GM21576 (cell line): Measurements from ENCODE around the gene FN1.
"Not testable (repeated sequence)": the region's sequence is repeated elsewhere in the genome, so short reads cannot be mapped to it uniquely, and the experiment has no call there.

Source experiments
- ATAC-seq: cut with Tn5 transposase; IDR thresholded peaks from one replicate; pipeline ENCODE4 v1.9.1; 2021; ENCODE audit warnings: mild to moderate bottlenecking, moderate library complexity; ENCODE audit not compliant: unreplicated experiment

Gene FN1

GRCh38 chr2:215369181-215369760 is 66.6 kb downstream of the FN1 start:
- no peak for ATAC-seq

DNA sequence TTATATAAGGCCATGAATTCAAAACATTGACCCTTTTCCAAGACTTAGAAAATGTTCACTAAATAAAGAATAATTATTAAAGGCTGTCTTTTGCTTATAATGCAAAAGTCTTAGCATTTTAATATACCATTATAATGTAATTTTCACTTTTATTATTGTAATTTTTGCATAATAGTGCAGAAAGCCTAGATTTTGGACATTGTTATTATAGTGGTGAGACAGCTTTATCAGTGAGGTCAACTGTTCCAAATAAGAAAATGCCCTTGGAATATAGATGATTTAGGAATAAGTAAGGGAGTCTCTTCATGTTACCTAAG is 67.4 kb downstream of the FN1 start:
- no peak for ATAC-seq

GRCh38 chr2:215367662-215368492 is 68.0 kb downstream of the FN1 start:
- ATAC-seq = no peak

DNA sequence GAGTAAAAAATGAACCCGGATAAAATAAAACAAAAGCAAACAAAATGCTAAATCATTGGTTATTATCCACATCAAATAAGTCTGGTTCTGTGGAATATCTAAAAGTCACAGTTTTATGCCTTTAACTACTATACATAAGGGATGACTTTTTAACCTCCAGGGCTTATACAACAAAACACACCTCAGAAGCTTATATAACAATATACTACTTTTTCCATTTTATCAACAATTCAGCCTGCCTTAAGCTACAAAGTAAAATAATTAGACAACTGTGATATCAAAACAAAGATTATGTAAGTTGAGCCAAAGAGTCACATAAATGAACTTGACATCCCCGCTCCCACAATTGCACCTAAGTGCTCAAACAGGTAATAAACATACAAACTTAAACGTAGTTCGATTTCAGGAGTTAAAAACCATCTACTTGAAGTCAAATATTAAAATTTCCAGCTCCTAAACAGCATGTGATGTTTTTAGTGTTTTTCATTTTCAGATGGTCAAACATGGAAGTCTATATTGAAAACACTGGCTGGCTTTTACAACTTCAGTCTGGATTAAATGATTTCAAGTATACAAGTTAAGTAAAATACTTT is 69.3 kb downstream of the FN1 start:
- no peak for ATAC-seq

DNA sequence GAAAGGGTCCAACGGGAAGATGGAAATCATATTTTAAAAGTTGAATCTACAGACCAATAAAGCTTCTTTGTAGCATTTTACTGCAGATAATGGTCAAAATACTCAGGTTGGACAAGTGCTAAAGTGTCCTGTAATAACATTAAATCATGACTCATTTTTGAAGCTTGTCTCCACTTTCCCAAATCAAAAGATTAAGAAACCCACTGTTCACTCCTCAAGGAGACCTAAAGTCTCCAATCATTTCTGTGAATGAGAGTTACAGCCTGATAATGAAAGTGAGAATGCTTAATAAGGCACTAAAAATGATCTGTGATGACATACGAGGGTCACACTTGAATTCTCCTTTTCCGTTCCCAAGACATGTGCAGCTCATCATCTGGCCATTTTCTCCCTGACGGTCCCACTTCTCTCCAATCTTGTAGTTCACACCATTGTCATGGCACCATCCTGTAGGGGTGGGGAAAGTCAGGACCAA is 70.6 kb downstream of the FN1 start:
- peak; percentile 46 for ATAC-seq

GRCh38 chr2:215364157-215365155 is 71.4 kb downstream of the FN1 start:
- no peak for ATAC-seq

DNA sequence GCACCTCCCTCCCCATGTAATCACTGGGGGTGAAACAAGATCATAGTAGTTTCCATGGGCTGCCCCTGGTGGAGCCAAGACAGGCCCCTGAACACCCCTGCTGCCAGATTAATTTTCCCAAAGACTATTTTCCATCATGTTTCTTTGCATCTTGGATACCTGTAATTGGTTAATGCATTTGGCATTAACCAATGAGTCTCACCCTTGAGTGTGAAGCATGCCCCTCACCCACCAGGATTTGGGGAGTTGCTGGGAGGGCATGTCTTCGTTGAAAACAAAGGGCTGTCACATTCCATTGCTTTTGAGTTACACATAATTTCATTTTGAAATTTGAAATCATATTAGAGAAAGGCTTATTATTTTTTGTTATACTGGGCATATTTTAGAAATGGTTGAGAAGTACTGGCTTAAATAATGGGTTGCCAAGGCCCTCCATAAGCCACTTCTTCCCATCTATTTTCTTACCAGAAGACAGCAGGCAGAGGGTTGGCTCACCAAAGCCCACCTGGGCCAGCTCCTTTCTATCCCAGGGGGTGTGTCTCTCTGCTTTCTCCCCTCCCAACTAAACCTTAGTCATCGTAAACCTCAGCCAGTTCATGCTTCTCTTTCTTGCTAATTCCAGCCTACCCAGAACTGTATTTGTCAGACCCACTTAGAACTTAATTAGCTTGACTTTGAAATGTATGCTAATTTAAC is 72.3 kb downstream of the FN1 start:
- no peak for ATAC-seq

DNA sequence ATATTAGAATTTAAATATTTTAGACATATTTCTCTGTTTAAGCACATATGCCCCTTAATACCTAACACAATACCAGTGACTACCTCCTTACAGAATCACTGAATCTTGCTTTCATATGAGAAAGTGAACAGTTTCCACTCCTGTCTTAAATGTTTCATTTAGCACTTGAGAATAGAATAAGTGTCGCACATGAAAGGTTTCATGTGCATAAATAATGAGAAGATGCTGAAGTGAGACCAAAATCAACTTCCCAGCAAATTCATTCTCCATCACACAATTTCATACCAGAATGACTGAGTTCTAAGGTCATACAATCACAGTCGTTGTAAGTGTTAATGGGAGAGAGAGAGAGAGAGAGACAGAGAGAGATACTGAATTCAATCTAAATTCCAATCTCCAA is 72.8 kb downstream of the FN1 start:
- no peak for ATAC-seq

DNA sequence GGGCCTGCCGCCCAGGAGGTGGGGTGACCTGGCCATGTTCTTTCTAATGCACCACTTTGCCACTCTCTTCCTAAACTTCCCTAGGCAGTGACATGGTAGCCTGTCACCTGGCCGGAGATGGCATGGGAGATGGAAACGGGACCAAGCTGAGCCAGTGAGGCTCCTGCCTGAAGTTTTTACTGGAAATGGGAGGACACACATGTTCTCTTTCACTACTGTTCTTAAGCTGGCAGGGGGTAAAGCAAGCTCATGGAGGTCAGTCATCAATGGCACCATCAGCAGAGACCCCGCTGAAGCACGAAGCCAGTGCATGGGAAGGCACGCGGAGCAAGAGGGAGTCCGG is 73.3 kb downstream of the FN1 start:
- no peak for ATAC-seq

GRCh38 chr2:215361876-215362561 is 73.8 kb downstream of the FN1 start:
- no peak for ATAC-seq

DNA sequence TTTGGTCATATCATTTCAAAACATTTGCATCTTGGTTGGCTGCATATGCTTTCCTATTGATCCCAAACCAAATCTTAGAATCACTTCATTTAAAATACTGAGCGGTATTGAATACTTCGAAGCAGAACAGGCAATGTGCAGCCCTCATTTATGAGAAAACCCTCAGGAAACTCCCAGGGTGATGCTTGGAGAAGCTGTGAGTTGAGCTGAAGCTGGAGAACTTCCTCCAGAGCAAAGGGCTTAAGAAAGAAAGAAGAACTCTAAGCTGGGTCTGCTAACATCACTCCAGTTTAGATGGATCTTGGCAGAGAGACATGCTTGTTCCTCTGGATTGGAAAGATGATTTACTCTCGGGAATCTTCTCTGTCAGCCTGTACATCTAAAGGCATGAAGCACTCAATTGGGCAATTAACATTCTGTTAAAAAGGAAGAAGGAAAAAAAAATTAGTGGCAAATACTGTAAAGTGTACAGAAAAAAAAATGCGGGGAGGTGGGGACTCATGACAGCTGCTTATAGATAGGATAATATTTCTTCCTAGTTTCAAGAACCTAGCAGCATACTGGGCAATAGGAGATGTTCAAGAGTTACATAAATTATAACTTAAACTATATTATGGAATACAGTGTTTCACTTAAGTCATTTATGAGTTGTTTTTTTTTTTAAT is 74.5 kb downstream of the FN1 start:
- ATAC-seq = no peak

DNA sequence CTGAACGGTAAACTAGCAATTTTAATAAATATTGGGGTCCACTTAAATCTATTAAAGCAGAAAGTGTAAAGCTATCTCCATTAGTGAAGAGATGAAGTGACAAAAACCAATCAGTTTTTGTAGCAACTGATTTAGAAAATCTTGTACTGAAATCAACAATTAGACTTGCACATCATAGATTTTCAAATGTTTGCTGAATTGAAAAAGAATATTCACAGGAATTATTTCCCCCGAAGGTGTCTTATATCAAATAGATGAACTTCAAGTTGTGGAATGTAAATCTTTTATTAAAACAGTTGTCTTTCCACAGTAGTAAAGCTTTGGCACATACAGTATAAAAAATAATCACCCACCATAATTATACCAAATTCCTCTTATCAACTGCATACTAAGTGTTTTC is 75.3 kb downstream of the FN1 start:
- no peak for ATAC-seq

DNA sequence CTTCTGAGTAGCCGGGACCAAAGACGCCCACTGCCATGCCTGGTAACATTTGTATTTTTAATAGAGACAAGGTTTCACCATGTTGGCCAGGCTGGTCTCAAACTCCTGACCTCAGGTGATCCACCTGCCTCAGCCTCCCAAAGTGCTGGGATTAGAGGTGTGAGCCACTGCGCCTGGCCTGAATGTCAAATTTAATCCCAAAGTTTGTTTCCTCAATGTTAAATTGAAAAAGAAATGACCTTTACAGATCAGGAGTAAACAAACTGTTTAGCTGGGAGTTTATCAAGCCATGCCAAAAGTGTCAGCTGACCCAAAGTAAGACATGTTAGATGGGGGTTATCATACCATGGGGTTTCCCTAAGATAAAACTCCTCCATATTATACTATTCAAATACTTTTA is 75.8 kb downstream of the FN1 start:
- not testable (repeated sequence) for ATAC-seq

DNA sequence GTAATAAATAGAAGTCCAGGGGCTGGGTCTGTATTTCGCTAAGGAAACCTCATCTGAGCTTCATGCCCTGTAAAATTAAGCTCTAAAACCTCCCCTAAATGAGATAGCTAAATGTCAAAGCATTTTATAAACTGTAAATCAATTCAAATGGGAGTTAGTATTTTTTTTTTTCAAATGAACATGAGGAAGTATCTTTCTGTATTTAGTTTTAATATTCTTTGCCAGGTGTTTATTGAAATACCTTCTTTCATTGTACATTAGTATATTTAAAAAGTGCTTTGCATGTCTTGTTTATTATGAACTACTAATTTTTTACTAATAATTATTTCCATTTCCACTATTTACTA is 76.3 kb downstream of the FN1 start:
- ATAC-seq = no peak

DNA sequence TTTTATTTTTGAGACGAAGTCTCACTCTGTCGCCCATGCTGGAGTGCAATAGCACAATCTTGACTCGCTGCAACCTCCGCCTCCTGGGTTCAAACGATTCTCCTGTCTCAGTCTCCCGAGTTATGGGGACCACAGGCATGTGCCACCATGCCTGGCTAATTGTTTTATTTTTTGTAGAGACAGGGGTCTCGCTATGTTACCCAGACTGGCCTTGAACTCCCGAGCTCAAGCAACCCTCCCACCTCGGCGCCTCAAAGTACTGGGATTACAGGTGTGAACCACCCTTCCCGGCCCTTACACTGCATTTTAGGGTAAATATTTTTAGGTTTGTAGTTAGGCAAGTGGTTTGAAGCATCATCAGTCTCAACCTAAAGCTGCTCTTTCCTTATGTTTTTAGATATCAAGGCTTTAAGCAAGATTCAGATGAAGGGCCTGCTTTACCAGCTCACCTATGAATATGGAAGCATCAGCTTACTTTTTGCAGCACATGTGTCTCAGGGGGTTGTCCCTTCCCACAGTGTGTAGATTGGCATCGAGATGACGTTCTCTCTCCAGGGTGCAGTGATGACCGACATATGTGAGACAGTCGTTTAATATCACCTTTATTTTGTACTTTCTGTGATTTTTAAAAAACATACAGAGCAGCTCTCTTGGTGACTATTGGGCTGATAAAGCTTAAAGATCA is 76.8 kb downstream of the FN1 start:
- ATAC-seq = no peak

GRCh38 chr2:215358312-215358845 is 77.5 kb downstream of the FN1 start:
- ATAC-seq = no peak

- no peak for ATAC-seq
Measured at GRCh38 chr2:215357660-215358059, 78.2 kb downstream of the FN1 start.

DNA sequence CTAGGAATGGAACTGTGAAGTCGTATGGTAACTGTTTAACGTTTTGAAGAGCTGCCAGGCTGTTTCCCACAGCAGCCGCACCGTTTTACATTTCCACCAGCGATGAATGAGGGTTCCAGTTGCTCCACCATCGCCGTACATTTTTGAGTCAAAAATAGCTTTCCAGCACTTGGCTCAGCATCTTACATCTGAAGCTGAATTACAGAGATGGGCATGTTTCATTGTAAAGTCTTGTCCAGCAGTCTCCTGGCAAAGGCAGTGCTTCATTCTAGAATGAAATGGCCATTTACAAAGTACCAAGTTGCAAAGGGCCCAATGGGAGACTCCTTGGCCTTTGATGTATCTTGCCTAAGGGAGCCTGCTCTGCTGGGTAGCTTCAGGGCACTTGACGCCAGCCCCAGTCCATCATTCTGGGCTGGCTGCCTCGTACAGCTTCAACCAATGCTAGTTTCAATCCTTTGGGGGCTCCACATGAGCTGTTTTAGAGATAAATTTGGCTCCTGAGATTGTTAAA is 78.9 kb downstream of the FN1 start:
- ATAC-seq = no peak
